ENCODE results near the gene HOXA1.
"Not testable (repeated sequence)": the region's sequence is repeated elsewhere in the genome, so short reads cannot be mapped to it uniquely, and the experiment has no call there.

Gene HOXA1

GRCh38 chr7:27091105-27091504 lies 4.7 kb downstream of the HOXA1 start:
- no peak for DNase-seq

- no peak for DNase-seq
These were observed 7.5 kb downstream of the HOXA1 start for GRCh38 chr7:27088002-27088922.

- no peak for DNase-seq
These were observed 12.2 kb downstream of the HOXA1 start for GRCh38 chr7:27083646-27084045.

GRCh38 chr7:27082171-27082570 lies 13.6 kb downstream of the HOXA1 start:
- no peak for DNase-seq

GRCh38 chr7:27080844-27081436 lies 14.9 kb downstream of the HOXA1 start:
- peak; percentile 69 for DNase-seq

- no peak for DNase-seq
These were observed 16.4 kb downstream of the HOXA1 start for GRCh38 chr7:27079234-27079975.

- DNase-seq, result no peak
These were observed 17.1 kb downstream of the HOXA1 start for GRCh38 chr7:27078616-27079233.

- DNase-seq, result peak; percentile 23
These were observed 22.7 kb downstream of the HOXA1 start for GRCh38 chr7:27073076-27073475.

GRCh38 chr7:27071622-27072390 lies 24.0 kb downstream of the HOXA1 start:
- peak; percentile 86 for DNase-seq

- no peak for DNase-seq
These were observed 27.5 kb downstream of the HOXA1 start for GRCh38 chr7:27068259-27068658.

GRCh38 chr7:27066148-27066547 lies 29.7 kb downstream of the HOXA1 start:
- no peak for DNase-seq

GRCh38 chr7:27065709-27066108 lies 30.1 kb downstream of the HOXA1 start:
- no peak for DNase-seq

GRCh38 chr7:27064661-27065060 lies 31.1 kb downstream of the HOXA1 start:
- DNase-seq, result no peak

GRCh38 chr7:27064159-27064558 lies 31.6 kb downstream of the HOXA1 start:
- no peak for DNase-seq

- DNase-seq, result no peak
These were observed 32.9 kb downstream of the HOXA1 start for GRCh38 chr7:27062946-27063345.

- no peak for DNase-seq
These were observed 42.6 kb downstream of the HOXA1 start for GRCh38 chr7:27053153-27053552.

GRCh38 chr7:27051451-27051850 lies 44.3 kb downstream of the HOXA1 start:
- no peak for DNase-seq

GRCh38 chr7:27048438-27048837 lies 47.4 kb downstream of the HOXA1 start:
- no peak for DNase-seq

GRCh38 chr7:27046854-27047549 lies 48.8 kb downstream of the HOXA1 start:
- peak; percentile 32 for DNase-seq

GRCh38 chr7:27045972-27046371 lies 49.8 kb downstream of the HOXA1 start:
- DNase-seq, result not testable (repeated sequence)

GRCh38 chr7:27045066-27045465 lies 50.7 kb downstream of the HOXA1 start:
- not testable (repeated sequence) for DNase-seq

All from hematopoietic multipotent progenitor cell treated with erythropoietin and hydrocortisone succinate and interleukin-3 and kit ligand, for 6 days (in vitro differentiated cells).